ENCODE data around the gene PFKFB1.

PFKFB1 gene

DNA sequence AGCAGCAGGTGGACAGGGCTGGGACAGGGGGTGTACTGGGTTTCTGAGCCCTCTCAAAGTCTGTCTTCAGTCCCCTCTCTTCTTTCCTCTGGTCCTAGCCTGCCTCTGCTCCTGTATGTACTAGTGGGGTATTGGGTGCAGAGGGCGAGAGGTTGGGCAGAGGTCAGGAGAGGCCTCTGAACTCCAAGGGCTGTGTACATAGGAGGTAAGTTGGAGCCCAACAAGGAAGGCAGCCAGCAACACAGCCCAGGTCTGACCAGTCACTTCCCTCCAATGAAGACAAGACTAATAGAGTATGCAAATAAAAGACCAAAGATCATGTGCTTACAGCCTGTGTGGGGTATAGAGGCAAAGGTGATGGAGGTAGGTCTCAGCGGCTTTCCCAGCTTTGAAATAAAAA lies at the start of gene PFKFB1:
TSS of gene PFKFB1 (minus strand) at position 90 of the 400 bp plus-strand sequence. CDS start 181 bp downstream, outside the sequence.
- DNase-seq, result no peak

DNA sequence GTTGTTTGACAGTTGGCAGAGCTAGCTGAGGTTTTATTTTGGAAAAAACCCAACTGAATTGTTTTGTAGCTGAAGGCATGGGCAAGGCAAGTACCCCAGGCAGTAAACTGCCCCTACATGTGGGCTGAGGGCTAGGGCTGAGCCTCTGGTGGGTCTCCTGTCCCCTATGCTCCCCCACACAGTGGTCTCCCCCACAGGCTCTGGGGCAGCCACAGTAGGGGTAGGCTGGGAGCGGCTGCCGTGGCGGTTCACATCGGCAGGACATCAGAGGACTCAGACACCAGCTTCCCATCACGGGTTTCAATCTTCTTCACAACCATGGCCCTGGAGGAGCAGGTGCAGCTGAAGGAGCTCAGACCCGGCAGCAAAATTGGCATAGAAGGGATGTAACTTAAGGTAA lies 47.5 kb upstream of the PFKFB1 start:
- no peak for DNase-seq

DNA sequence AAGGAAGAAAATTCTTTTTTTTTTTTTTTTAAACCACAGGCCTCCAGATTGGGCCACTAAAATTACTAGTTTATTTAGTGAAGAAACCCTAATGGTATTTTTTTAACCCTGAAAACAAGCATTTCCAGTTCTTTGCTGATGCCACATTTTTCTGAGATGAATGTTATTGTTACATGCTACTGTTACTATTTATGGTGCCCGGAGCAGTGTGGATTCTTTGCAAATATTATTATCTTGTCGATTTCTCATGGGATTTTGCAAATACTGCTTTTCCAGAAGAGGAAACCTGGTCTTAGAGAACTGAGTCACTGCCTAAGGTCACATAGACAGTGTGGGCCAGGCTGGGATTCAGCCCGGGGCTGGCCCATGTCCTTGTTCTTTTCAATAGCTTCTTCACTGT lies 45.5 kb upstream of the PFKFB1 start:
- no peak for DNase-seq

DNA sequence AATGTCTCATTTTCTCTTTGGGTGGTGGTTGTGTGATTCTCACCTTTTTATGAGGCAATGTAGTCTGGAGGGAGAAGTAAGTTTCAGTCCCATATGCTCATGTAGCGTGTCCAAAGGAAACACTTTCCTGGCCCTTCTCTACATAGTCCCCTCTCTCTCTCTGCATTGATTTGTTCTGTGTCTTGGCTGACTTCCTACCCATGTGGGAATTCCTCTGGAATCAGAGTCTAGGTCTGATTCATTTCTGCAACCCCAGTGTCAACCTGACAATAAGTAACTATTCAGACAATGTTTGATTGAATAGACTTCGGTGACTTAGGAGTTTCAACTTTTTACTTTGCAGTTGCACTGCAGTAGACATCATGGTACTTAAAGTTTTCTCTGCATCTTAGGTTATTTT lies 39.4 kb upstream of the PFKFB1 start:
- no peak for DNase-seq

DNA sequence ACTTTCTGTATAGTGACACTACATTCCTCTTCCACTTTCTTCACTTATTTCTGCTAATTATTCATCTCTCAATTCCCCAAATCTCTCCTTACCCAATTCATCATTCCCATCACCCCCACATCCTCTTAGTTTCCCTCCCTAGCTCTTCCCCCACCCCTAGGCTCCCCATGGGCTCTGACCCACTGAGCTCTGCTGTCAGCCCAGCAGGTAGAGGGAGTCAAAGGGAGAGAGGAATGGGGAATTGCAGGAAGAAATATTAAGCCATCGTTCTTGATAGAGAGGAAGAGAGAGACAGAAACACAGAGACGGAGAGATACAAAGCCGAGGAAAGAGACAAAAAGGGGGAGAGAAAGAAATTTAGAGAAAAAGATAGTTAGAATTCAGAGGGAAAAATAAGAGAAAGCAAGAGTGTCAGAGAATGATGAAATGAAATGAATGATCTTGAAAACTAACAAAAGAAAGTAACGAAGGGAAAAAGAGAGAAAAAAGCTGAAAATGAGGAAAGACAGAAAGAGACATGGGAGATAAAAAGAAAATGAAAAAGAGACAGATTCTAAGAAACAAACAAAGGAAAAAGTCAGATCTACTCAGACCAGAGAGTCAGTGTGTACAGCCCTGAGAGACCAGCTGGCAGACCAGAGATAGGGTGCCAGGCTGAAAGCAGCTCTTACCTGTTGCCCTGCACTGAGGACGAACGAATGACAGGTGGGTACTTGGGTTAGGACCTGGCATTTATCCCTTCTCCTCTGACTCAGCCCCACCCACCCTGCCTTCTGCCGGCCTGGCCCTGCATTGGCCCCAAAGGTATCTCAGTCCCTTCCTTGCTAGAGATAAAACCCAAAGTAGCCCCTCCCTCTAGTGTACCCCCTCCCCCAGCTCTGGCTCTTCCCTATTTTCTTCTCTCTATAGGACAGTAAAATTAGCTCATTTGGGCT lies 36.5 kb upstream of the PFKFB1 start, which contains the start of gene ALAS2:
TSS of gene ALAS2 (minus strand) at position 707 of the 935 bp plus-strand sequence. CDS start 4,977 bp downstream, outside the sequence.
- DNase-seq, result no peak

GRCh38 chrX:55029291-55029690 lies 35.3 kb upstream of the PFKFB1 start:
- no peak for DNase-seq

DNA sequence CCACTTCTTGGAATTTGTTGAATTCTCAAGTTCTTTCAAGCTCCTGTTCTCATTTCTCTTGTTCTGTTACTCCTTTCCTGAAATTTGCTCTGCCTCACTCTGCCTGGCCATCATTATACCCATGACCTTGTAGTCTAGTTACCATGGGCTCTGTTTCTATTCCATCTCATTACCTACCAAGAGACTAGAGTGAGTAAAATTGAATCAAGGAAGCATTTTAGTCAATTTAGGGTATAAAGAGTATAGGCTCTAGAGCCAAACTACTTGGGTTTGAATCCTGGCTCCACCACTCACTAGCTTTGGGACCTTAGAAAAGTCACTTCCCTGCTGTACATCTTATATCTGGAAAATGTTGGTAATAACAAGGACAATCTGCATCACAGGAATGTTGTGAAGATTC lies 34.6 kb upstream of the PFKFB1 start:
- DNase-seq, result no peak

- DNase-seq, result no peak
These were observed 34.1 kb upstream of the PFKFB1 start for GRCh38 chrX:55028040-55028439.

DNA sequence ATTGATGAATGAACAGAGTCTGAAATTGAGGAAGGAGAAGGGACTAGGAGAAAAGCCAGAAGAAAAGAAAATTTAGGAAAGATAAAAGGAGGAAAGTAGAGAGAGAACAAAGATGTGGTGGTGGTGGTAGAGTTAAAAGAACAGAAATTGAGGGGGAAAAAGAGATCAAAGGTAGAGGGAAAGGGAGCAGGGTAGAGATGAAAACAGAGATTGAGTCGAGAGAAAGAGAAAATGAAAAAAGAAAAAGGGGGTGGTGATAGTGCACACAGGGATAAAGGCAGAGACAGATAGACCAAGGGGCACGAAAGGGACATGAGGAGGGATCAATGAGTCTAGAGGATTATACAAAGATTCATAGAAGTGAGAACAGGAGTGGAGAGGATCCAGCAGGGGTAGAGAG lies 32.9 kb upstream of the PFKFB1 start:
- no peak for DNase-seq

DNA sequence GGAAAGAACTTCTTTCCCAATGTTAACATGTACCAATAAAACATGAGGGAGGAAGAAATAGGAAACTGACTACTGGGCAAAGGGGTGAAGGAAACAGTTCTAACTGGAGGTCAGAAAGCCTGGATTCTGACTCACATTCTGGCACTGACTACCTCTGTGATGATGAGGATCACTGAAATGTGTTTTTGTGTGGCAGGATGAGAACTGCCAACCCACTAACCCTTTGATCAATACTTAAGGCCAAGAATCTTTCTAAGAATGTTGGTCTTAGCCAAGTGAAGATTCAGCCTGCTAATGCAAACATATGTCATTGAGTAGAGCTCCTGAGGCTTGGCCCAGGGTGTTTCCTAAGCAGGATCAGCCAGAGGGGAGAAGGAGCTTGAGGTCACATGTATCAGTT lies 32.2 kb upstream of the PFKFB1 start:
- DNase-seq, result no peak

GRCh38 chrX:55014897-55015299 lies 20.9 kb upstream of the PFKFB1 start:
- DNase-seq, result no peak

GRCh38 chrX:55011294-55011693 lies 17.3 kb upstream of the PFKFB1 start:
- no peak for DNase-seq

DNA sequence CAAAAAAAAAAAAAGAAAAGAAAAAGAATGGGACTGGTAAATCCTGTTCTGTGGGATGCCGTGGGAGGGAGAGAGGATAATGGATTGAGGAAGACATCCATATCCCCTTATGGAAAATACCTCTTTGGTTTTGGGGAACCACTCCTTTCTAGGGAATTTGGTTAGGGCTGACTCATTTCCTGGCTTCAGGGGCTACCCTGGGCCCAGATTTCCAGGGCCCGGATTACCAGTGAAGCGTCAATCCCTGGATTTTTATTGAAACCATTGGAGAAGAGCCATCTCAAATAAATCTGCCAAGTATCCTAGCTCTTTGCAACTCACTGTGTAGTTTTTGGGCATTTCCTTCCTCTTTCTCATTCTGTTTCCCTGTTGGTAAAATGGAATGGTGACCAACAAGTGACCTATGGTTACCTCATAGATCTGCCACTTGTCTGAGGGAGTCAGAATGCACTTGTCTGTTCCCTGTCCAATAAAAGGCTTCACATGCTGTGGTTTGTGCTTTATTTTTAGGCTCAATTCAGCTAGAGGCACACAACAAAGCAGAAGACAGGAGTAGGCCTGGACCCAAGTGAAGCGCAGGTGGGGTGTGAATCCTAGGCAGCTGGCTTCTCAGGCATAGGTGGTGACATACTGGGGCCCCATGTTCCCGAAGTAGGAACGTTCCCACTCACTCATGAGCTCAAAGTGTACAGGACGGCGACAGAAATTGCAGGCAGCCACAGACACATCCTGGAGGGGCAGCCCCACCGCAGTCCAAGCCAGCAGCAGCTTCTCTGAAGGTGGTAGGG lies 14.8 kb upstream of the PFKFB1 start:
- peak in 2 of 14 donors; percentile 1 to 2 for DNase-seq

- DNase-seq, result no peak
These were observed 13.7 kb upstream of the PFKFB1 start for GRCh38 chrX:55007656-55008055.

DNA sequence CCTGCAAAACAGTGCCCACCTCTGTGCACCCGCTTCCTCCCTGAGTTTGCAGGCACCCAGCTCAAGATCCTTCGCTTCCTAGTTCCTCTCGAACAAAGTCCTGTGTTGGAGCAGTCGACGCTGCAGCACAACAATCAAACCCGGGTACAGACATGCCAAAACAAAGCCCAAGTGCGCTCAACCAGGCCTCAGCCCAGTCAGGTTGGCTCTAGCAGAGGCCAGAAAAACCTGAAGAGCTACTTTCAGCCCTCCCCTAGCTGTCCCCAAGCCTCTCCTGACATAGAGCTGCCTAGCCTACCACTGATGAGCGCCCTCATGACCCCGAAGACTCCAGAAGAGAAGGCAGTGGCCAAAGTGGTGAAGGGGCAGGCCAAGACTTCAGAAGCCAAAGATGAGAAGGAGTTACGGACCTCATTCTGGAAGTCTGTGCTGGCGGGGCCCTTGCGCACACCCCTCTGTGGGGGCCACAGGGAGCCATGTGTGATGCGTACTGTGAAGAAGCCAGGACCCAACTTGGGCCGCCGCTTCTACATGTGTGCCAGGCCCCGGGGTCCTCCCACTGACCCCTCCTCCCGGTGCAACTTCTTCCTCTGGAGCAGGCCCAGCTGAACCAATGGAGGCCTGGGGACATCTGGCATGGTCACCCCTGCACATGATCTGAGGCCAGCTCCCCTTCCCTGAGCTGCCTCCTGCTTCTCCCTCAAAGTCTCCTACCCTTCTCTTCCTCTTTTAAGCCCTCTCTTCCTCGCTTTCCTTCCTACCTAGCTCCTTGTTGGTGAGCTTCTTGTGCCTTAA lies 13.0 kb upstream of the PFKFB1 start:
- DNase-seq, result no peak

DNA sequence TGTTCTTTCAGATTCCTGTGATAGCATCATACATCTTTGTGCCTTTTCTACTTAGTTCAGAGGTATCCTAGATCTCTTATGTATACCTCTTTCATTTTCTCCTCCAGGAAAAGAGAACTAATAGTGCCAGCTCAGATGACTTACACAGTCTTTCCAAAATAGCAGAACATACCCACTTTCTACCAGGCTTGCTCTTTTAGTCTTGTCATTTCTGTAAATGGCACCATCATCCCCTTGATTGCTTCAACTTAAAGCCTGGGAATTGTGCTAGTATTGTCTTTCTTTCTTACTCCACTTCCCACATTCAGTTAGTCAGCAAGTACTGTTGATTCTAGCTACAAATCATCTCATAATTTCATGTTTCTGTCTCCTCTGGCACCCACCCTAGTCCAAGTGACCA lies 11.3 kb upstream of the PFKFB1 start:
- no peak for DNase-seq

DNA sequence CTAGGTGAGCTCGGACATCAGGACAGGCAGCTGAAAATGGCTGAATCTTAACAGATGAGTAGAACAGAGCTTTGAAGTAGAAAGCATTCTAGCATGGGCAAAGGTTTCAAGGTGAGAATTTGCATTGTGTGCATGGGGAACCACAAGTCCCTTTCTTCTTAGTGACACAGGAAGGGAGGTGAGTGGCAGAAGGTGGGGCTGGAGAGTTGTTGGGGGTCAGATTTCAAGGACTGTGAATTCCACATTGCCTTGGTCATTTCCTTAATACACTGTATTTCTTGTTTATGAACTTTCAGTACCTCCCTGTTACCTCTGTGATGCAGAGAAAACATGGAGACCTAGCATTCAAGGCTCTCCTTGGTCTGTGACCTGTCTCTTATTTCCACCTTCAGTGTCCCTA lies 10.2 kb upstream of the PFKFB1 start:
- DNase-seq, result no peak

DNA sequence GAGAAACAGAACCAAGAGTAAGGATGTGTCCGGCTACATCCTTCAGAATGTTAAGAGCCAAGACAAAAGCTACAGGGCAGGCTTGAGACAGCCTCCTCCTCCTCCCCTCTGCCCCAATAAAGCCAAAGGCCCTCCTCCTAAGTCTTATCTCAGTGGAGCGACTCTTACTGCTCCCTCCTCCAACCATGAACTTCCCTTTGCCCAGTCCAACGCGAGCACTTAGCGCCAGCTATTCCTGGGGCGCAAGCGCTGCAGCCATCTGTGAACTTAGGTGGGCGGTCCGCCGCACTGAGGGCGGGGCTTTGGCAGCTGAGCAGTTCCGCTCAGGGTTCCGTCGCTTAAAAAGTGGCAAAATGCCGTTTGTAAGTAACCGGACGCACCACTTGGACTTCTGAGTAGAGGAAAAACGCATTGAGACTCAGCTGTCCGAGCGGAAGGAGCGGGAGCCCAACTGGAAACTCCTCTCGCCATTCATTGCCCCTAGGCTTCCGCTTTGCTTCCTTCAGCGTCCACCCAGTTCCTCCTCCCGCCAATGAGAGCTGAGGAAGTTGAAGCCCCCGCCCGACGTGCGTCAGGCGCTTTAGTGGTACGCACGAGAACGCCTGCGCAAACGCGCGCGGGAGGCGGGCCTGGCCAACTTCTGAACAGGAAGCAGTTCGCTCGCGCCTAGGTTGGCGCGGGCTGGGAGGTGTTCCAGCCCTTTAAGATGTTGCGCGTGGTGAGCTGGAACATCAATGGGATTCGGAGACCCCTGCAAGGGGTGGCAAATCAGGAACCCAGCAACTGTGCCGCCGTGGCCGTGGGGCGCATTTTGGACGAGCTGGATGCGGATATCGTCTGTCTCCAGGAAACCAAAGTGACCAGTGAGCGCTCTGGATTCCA lies 6.0 kb upstream of the PFKFB1 start, which contains the start of gene APEX2:
TSS of gene APEX2 (plus strand) at position 647 of the 882 bp plus-strand sequence. CDS start at position 707, 60 bp downstream.
- DNase-seq, result peak; percentile 29 to 91 (median 82)

DNA sequence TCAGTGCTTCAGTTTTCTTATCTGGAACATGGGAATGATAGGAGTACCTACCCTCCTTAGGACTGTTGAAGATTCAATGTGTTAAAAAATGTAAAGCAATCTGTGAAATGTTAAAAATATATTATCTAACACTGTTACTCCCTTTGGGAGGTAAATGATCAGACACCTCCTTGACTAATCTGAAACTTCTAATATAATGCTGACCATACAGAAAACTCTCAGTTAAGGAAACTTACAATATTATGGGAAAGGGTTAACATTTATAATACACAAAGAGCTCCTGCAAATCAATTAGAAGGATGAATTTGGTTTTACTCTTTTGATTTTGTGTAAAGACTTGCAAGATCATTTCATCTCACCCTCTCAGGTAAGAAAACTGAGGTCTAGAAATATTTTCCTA lies 1.6 kb upstream of the PFKFB1 start:
- DNase-seq, result no peak

- no peak for DNase-seq
These were observed 822 bp upstream of the PFKFB1 start for GRCh38 chrX:54994668-54995351.
